CD4-positive, alpha-beta T cell treated with Interleukin-17A for 4 hours (primary cell): ENCODE measurements around the gene HYAL3.

Source experiments
- DNase-seq: peaks from one replicate; pipeline ENCODE4 v3.0.0-alpha.2; 2020; ENCODE audit warnings: mixed read lengths

HYAL3 gene

DNA sequence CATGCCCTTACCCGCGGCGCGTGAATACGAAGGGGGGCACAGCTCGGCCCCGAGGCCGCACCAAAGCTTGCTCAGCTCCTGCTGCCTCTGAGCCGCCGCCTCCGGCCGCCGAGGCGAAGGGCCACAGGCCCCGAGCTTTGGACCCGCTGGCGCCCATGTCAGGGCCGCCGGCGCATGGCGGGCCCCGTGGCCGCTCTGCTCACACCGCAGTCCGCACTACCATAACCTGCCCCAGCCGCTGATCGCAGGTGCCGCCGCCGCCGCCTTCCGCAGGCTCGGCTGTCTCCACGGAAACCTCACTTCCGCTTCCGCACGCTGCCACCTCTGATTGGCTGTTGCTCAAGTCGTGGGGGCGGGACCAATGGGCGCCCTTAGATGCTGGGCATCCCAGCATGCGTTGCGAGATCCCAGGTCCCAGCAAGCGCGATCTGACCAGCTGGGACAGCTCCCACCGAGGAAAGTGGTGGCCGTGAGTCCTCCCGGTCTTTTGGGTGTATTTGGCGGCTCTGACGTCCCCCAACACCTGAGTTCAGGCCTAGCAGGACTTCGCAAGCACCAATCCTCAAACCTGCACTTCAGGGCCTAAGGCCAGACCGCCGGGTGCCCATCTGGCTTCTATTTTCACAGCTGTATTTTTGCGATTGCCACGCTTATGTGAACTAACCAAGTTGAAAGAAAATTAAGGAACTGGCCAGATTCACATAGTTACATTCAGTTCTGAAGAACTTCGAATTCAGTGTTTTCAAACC, 28.9 kb upstream of the HYAL3 start, which contains the start of gene TUSC2:
TSS of gene TUSC2 (minus strand) at position 281 of the 749 bp plus-strand sequence. CDS start at position 157, 124 bp downstream.
- peak; percentile 97 for DNase-seq

DNA sequence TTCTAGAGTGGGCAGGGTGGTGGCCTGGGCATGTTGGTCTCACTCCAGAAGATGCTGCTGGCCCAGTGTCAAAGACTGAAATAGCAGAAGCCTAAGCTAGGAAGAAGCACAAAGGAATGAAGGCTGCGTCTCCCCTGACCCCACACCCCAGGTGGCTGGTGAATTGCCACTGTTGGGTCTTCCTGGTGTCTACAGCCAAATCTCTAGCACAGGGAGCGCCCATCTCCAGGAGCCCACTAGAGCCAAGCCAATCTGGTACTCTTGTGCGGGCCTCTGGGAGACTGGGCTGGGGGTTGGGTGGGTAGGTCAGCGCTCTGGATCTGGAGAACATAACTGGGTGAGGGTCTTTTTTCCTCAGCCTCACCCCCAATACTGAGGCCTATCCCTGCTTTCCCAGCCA, 27.9 kb upstream of the HYAL3 start:
- DNase-seq: no peak

DNA sequence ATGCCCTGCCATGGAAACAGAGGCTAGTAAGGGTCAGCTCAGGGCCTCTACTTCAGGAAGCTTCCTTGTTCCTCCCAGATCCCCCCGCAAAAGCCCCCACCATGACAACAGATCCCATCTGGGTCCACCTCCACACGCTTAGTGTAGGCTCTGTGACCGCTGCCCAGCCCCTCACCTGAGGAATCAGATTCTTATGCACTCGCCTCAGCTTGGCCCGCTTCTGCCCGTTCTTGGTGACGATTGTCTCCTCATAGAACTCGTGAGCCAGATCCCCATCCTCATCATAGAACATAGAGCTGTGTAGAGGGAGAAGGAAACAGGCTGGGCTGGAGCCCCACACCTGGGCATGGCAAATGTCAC, 27.0 kb upstream of the HYAL3 start:
- peak; percentile 1 for DNase-seq

DNA sequence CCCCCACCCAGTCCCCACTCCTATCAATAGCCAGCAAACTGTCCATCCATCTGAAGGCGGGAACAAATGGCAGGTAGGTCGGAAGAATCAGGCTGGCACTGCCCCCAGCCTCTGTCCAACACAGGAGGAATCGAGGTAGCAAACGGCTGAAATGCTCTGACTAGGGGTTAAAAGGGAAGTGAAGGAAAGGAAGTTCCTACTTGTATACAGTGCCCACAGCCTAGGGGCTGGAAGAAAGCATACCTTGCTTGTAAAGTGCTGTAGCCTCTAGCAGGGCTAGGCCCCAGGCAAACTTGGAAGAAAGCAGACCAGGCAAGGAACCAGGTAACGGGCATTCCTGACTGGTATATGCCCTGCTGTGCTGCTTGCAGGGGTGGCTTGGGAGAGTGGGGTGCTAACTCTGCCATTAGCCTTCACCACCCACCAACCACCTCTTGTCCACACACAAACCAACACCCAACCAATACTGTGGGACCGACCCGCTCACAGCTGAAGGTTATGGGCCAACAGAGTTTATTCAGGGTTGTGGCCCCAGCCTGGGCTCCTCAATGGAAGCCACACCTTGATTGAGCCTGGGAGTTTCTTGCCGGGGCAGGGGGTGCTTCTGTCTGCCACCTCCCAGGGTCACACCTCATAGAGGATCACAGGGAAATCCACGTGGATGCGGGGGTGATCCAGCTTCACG, 26.4 kb upstream of the HYAL3 start:
- DNase-seq: no peak

DNA sequence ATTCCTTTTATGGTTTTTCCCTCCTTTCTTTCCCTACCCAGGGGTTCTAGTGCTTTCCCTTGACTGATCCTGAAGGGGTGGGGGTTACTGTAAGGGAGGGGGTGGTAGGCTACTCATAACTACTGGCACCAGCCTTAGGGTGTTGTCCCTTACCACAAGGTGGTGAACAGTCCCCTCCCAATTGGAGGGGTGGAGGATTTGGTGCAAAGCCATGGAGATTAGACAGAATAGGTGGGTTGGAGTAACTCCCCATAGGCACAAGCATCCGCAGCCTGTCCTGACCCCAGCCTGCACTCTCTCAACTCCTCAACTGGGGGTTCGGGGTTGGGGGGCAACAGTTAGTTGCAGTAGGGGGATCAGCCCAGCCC, 25.9 kb upstream of the HYAL3 start:
- DNase-seq: no peak

DNA sequence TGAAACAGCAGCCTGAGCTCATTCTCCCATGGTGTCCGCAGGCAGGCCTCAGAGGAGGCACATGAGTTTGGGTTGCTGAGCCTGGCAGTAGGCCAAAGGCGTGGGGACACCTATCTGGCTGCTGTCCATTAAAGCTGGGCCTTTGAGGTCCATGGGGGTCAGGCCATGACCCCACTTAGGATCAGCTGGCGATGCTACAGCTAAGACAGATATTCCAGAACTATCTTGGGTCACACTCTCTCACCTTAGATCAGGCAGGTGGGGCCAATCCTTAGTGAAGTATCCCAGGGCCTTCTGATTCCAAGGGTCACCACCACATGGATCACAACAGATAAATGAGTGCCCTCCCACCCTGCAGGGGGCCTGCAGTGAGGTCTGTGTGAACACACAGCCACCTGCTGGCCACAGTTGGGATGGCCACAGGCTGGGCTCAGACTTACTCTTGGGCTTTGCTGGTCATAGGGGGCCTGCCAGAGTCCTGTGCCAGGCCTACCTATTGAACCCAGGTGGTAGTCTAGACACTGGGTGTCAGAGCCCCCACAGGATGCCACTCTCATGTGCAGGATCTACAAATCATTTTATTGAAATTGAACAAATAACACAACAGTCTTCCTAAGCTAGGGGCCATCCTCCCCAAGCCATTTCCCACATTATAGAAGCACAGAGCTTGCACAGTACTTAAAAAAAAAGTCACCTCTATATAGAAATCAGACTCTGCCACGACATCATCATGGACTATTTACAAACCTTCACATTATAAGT, 25.3 kb upstream of the HYAL3 start:
- DNase-seq: peak; percentile 70

DNA sequence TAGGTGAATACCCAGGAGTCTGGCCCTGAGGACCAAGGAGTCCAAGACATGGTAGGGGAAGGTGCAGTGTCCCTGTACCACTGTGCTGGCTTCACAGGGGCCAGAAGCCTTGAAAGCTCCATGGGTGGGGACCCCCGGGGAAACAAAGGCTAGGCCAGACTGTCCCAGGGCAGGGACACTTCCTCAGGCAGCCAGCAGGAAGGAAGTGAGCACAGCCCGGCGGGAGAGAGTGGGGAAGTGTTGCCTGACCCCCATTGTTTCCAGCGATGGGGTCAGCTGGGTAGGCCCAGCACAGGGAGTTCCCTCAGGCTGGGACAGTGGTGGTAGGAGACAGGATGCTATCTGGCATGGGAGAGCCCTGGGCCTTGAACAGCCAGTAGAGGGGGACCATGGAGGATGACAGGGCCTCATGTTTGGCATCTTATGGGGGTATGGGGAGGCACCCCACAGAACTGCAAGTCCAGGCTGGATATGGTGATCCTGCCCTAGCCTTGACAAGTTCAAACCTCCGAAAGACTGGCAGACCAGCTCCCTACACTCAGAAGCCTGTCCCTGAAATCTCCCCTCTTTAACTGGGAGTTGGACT, 24.5 kb upstream of the HYAL3 start:
- DNase-seq: no peak

DNA sequence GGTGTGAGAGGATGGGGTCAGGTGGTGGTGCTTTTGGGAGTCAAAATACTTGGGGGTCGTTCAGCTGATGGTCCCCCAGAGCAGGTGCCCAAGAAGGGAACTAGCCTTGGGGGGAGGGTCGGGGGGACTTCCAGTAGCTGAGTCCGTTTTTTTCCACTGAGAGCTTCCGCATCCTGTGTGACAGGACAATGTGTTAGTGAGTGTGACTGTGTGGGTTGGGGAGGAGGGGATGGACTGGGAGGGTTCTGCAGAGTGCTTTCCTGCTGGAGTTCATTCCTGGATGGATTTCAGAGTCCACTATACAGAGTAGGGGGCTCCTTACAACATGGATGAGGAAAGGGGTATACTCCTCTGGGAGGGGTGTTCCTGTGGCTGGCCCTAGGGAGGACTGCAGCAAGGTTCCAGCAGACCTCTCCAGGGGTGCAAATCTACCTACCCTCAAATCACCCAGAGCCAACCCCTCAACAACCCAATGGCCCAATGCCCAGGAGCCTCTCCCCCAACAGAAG, 23.9 kb upstream of the HYAL3 start:
- DNase-seq: no peak

DNA sequence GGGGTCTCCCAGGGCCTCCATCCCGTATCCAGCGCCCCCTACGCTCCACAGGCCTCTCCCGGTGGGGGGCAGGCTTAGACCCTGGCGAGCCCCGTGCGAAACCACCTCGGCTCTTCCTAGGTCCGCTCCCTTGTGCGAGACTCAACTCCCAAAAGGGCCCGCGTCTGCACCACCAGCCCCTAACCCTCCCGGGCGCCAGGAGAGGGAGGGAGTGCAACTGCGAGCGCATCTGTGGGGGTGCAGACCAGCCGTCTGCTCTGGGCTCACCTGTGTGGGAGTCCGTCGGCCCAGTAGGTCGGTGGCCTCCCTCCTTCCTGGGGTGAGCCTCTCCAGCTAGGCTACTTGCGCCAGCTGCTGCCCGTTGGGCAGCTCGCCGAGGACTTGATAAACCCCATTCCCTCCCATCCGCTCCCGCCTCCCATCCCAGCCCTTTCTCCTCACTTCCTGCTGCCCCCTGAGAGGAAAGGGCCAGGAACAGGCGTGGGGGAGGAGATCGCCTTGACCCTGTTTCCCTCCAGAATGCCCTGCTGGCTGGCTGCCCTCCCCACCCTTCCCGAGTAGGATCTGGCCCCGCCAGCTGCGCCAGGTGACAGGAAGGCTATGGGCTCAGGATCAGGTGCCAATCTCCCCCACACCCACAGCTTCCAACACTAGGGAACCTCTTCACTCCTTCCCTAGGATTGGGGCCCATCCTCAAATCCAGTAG, 23.3 kb upstream of the HYAL3 start, which contains the start of gene HYAL2:
TSS of gene HYAL2 (minus strand) at position 360 of the 706 bp plus-strand sequence. CDS start 2,256 bp downstream, outside the sequence.
- DNase-seq: no peak

DNA sequence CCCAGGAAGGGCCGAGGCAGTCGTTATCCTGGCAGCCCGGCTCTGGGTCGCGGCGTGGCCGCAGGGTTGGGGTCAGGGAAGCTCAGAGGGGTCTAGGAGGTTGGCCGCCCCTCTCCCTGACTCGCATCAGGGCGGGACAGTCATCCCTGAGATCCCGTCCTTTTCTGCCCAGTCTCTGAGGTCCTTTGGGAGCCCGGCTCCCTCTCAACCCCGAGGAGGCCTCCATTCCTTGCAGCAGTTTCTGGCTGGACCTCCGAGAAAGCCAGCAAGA, 22.8 kb upstream of the HYAL3 start:
- DNase-seq: no peak

DNA sequence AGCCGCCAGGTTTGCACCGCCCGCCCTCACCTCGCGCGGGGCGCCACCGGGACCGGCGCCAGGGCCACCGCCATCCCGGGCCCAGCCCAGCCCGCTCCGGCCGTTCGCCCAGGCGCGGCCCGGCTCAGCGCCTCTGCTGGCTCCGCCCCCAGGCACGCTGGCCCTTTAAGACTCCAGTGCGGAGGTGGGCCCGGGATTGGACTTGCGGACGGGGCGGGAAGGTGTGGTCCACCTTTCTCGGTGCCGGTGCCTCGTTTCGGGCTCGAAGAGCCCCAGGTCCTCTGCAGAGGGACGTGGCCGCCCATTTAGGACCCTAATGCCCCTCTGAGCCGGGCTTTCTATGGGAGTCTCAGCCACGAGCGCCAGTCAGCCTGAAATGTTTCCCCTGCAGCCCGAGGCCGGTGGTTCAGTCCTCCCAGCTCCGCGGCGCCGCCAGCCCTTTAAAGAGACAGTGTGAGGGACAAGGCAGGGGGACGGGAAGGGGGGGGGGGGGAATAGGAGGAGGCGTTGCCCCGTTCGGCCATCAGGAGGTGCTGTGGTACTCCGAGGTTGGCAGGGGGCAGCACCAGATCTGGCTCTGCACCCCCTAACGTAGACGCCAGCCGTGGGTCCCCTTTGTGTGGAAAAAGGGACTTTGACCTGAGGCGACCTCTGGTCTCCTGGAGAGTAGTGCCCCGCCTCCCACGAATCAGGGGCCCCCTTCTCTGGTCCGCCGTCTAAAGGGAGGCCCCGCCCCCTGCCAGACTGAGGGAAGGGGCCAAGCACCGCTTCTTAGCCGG, 22.3 kb upstream of the HYAL3 start:
- peak; percentile 87 for DNase-seq

DNA sequence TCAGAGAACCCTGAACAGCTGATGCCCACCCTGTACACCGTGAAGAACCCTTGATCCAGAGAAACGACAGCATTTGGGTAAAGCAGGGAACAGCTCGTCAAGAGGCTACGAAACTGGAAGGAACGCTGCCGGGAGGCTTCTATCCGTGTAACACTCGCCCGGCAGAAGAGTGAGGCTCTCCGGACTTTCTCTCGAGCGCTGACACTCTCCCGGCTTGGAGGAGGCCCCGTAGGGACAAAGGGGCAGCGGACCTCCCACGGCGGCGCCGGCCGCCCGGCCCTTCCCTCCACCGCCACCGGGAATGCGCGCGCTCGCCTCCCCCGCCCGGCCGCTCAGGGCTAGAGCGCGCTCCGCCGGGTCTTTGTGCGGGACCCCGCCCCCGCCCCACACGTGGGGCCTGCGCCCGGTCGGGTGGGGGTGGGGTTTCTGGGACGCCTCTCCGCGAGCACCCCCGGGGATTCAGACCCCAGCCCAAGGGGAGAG, 21.7 kb upstream of the HYAL3 start:
- DNase-seq: peak; percentile 81

DNA sequence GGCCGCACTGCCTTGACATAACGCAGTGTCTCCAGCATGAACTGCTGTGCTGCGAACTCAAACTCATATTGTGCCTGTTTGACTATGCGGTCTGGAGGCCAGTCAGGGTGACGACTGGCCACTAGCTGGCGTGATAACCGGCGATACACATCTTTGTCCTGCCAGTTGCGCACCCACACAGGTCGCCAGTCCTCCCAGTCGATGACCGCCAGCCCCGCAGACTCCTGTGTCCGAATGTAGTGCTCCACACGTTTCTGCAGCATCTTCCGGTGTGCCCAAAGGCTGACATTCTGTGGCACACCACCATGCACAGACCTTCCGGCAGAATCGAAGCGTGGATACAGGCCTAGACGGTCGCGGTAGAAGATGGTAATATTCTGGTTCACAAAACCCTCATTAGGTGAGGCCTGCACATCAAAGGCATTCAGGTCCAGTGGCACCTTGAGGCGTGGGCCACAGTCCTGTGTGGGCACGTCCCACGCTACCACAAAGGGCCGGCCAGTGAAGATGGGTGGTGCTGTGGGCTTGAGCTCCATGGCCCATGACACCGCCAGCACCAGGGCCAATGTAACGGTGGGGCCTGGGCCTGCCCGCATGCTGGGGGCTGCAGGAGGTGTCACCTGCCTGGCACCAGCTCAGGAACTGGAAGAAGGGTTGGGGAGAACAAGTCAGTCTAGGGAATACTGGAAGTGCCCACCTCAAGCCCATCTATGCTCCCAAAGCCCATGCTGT, 20.9 kb upstream of the HYAL3 start:
- no peak for DNase-seq

DNA sequence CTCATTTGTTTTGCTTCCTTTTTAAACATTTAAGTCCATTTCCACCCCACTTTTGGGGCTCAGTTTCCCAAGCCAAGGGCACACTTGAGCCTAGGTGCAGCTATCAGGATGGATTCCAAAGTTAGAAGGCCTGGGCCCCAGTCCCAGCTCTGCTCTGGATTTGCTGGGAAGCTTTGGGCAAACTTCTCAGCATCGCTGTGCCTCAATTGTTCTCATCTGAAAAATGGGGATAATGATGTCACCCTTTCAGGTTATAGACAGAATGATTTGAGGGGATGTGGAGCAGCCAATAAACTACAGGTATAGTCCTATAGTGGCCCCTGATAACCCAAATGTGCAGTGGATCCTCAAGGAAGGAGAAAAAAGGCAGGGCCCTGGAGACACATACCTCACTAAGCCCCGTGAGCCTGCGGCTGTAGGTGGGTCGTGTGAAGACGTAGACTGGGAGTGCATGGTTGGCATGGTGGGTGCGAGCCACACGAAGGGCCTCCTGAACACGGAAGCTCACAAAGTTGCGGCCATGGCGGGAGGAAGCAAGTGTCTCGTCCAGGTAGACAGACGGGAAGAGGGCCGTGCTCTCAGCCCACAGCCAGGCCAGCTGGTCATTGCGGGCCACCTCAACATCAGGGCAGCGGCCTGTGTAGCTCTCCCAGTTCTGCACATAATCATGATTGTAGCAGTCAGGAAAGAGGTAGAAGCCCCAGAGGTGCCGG, 20.1 kb upstream of the HYAL3 start:
- no peak for DNase-seq

DNA sequence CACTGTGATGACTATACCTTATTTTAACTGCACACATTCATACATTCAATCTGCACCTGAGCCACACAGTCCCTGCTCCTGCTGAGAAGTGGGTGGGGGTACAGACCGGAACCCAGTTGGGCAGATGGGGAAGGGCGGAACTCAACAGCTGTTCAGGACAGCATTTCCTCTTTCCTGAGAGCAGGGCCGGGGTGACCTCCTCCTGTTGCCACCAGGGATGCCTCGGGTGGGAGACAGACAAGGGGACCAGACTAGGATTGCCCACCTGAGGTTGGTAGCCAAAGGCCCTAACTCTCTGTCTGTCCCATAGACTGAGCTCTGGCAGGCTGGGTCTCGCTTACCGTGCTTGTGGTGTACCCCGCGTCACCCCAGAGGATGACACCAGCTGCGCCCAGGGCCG, 19.4 kb upstream of the HYAL3 start:
- DNase-seq: no peak

DNA sequence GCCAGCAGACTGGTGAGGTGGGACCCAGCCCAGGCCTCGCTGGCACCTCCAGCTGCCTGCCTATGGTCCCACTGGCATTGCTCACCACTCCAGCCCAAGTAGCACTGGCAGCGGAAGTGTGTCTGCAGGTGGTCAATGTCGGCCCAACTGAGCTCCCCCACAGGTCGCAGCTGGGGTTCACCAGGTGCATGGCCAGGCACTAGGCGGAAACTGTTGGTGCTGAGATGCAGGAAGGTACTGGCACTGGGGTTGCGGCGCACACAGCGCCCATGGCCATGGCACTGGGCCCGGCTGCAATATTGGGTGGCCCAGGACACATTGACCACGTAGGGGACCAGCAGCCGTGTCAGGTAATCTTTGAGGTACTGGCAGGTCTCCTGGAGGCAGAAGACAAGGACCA, 19.0 kb upstream of the HYAL3 start:
- DNase-seq: no peak

DNA sequence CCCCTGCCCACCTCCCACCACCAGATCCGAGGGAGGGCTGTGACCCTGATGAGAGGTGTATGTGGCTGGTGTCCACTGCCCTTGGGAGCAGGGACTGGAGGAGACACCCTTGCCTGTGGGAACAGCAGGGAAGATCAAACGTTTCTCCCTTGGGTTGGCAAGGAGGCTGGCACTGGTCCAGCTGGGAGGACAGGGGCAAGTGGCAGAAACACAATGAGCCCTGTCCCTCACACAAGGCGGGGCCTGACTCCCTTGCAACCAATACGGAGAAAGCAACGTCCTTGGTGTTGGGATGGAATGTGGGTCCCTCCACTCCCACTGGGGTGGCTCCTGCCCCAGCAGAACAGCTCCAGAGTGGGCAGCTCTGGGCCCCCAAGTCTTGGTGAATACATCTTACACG, 18.1 kb upstream of the HYAL3 start:
- no peak for DNase-seq

DNA sequence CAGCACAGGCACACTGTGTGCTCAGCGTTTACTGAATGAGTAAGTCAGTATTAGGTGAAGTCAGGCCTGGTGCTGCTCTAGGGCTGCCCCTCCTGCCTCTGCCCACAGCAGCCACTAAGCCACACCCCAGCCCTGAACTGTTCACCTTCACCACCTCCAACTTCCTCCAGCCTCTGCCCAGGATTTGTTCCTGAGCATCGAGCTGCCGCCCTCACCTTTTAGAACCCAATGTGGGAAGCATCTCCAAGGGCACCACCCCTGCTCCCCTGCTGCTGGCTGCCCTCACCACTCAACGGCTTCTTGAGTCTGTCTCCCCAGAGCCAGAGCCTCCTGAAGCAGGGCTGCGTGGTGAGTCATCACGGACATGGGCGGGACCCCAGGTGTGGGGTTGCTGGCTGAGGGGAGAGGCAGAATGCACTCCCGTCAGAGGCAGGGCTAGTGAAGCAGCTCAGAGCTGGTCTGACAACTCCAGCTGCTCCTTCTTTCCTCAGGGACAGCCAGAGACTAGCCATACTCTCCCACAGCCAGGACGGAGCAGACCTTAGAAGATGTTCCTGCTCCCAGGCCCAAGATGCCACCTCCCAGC, 17.5 kb upstream of the HYAL3 start:
- peak; percentile 81 for DNase-seq

DNA sequence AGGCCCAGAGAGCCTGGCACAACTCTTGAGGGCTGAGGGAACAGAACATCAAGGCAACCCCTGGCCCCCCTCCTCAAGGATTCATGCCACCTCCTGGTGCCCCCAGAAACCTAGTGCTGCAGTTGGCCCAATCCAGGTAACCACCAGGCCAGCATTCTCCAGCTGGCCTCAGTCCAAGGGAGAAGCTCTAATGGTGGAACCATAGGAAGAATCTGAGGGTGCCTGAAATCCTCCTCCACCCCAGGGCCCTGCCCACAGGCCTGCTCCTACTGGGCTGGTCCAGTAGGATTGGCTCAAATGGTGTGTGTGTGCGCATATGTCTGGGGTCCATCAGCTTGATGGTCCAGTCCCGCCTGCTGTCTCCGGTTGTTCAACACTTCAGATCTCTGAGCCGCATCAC, 15.6 kb upstream of the HYAL3 start:
- no peak for DNase-seq

DNA sequence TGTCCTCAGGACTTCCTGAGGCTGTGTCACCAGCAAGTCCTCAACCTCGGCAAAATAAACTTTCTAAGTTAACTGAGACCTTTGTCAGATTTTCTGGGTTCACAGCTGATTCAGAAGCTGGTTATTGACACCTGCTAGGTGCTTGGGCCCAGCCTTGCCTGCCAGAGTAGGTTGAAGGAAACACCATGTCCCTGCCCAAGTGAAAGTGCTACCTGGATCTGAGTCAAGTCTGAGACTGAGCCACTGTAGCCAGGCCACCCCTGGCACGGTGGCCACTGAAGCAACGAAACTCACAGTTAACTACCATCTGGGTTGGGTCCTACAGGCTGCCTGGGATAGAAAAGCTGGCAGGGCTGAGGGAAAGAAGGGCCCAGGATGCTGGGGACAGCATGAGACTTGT, 15.1 kb upstream of the HYAL3 start:
- DNase-seq: no peak
